ENCODE results near the gene ACAD8.

ACAD8 gene

GRCh38 chr11:134253188-134253993, at the start of gene ACAD8, which contains the start of gene THYN1:
ACAD8 (plus strand) TSS chr11:134253568; CDS start chr11:134253601, 33 bp downstream.
THYN1 (minus strand) TSS chr11:134253352; CDS start chr11:134252882, 470 bp downstream.
- DNase-seq: peak; percentile 94 to 95

DNA sequence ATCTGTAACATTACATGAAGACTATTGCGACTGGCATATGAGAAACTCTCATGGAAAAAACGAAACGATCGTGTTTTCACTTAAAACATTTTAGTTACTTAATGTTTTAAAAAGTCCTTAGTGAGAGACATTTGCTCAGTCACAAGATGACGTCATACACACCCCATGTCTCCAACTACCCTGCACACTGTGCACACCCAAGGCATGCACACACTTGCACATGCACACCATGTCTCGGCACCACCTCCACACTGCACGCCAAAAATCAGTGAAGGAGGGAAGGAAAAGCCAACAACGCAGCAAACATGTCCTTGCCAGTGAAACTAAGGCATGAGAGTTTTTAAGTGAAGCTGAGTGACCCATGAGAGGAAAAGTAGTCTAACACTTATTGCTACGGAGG, 47.6 kb upstream of the ACAD8 start:
- no peak for DNase-seq

- no peak for DNase-seq
These were observed 47.2 kb upstream of the ACAD8 start for GRCh38 chr11:134206185-134206584.

GRCh38 chr11:134207538-134208239, 45.7 kb upstream of the ACAD8 start:
- DNase-seq: peak; percentile 5 to 33

DNA sequence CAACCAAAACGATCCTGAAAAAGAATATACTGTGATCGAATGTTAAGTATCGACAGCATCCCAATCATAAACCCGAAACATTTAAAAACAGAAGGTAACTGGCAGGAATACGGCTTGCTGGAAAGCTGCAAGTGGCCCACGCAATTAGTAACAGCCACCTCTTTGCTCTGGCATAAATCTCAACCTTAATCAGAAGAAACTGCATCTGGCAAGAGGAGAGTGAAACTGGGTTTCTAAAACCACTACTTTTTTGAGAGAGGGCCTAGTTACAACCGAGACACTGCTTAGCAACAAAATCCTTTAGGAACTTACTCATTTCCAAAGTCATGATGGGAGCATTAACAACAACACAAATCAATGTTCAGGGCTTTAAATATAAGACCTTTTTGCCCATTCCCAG, 37.5 kb upstream of the ACAD8 start:
- DNase-seq: no peak

GRCh38 chr11:134216816-134217215, 36.6 kb upstream of the ACAD8 start:
- no peak for DNase-seq

- DNase-seq: peak; percentile 30 to 71
These were observed 30.2 kb upstream of the ACAD8 start for GRCh38 chr11:134223121-134223520.

DNA sequence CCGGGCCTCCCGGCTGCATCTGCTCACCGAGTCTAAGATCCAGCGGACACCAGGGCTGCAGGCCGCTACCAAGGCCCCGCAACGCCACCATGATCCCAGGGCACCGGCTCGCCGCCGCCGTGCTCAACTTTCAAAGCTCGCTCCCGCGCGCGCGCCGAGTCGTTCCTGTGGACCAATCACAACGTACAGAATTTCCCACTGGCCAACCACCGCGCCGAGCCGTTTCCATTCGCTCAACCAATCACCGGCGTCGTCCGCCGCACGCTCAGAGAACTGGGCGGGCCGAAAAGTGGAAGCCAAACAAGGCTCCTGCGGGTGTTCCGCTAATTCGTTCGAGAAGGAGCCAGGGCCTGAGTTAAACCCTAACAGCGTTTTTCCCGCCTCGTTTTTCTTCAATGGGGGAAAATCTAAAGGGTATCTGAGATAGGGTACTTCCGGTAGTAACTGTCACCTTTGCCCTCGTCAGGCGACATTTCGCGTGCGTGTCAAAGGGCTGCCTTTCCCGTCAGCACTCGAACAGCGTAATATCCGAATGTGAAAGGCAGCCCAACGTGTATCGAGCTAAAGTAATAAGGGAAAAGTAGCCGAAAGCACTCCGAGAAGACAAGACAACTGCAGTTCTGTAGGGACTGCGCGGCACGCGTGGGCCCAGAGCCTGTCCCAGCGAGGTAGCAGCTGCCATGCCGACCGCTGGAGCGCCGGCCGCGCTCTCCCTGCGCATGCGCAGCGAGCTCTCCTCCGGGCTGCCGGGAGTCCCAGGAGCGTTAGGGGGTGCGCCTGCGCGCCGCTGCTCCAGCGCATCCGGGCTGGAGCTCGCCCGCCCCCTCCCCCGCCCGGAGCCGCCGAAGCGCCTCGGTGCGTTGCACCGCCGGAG, 29.3 kb upstream of the ACAD8 start, which contains the start of the genes NCAPD3 and VPS26B:
Gene NCAPD3 (minus strand): TSS at position 132 of the 874 bp plus-strand sequence. CDS start 41 bp downstream, at position 91.
Gene VPS26B (plus strand): TSS at position 836 of the 874 bp plus-strand sequence. CDS start 452 bp downstream, outside the sequence.
- peak; percentile 95 to 98 for DNase-seq

DNA sequence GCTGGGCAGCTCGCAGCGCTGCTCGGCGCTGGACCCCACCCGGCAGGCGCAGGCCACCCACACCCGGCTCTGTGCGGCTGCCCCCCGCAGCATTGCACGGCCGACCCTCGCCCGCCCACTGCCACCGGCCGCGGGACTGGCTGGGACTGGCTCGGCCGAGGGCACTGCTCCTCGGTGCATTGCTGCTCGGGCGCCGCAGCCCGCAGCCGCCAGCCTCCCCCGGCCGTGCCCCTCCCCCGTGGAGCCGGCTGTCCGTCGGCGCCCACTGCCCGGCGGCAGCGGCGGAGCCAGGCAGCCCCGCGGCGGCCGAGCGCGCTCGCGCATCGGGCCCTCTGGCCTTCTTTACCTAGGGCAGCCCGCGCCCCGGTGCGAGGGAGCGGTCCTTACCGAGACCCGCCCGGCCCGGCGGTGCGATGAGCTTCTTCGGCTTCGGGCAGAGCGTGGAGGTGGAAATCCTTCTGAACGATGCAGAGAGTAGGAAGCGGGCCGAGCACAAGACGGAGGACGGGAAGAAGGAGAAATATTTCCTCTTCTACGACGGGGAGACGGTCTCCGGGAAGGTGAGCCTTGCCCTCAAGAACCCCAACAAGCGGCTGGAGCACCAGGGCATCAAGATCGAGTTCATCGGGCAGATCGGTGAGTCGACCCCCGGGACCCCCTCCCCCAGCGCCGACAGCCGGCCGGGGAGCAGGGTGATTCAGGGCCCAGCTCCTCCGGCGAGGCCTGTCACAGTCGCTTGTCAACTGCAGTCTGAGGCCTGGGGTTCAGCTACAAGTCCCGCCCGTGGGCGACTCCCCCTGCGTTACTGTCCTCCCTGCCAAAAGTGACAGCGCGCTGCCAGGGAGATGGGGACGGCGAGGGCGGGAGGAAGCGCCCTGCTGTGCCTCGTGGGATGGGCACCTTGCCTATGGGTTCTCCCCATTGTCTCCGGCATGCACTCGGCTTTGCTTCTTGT, 28.4 kb upstream of the ACAD8 start:
- DNase-seq: peak; percentile 49 to 55

GRCh38 chr11:134226806-134227325, 26.5 kb upstream of the ACAD8 start:
- no peak for DNase-seq

GRCh38 chr11:134228625-134229024, 24.7 kb upstream of the ACAD8 start:
- no peak for DNase-seq

DNA sequence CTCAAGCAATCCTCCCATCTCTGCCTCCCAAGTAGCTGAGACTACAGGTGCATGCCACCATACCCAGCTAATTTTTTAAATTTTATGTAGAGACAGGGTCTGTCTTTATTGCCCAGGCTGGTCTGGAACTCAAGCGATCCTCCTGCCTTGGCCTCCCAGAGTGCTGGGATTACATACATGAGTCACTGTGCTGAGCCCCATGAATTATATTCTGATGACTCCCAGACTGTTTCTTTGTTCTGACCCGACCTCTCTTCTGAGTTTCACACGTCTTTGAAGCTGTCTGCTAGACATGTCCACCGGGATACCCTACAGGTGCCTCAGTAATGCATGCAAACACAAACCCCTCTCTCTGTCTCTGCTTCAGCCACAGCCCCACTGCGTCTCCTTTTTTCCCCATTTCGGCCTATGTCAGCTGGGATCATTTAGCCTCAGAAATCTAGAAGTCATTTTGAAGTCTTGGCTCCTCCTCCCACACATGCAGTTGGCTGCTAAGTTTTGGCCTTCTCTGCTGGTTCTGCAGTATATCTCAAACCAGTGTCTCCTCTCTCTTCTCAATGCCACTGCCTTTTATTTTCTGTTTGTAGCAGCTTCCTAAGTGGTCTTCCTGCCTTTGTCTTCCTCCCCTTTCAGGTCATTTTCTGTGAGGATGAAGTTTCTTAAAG, 24.1 kb upstream of the ACAD8 start:
- no peak for DNase-seq

GRCh38 chr11:134230339-134230738, 23.0 kb upstream of the ACAD8 start:
- no peak for DNase-seq

GRCh38 chr11:134231958-134232659, 21.3 kb upstream of the ACAD8 start:
- DNase-seq: peak; percentile 12 to 29

GRCh38 chr11:134233729-134234179, 19.6 kb upstream of the ACAD8 start:
- DNase-seq: no peak

DNA sequence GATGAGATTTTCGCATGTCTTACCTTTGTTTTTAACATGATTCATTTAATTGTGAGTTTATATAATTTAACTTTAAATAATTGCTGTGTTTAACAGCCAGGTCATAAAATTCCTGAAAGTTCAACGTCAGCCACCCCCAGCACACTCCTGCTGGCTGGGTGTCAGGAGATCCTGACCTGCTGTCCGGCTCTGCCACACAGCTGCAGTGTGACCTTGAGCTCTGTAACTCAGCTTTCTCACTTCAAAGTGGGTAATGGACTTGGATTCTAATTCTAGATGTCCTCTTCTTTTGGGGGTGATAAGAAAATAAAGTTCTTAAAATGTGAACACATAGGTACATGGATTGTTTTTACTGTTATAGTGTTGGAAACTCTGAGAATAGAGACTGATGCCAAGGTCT, 18.0 kb upstream of the ACAD8 start:
- DNase-seq: no peak

DNA sequence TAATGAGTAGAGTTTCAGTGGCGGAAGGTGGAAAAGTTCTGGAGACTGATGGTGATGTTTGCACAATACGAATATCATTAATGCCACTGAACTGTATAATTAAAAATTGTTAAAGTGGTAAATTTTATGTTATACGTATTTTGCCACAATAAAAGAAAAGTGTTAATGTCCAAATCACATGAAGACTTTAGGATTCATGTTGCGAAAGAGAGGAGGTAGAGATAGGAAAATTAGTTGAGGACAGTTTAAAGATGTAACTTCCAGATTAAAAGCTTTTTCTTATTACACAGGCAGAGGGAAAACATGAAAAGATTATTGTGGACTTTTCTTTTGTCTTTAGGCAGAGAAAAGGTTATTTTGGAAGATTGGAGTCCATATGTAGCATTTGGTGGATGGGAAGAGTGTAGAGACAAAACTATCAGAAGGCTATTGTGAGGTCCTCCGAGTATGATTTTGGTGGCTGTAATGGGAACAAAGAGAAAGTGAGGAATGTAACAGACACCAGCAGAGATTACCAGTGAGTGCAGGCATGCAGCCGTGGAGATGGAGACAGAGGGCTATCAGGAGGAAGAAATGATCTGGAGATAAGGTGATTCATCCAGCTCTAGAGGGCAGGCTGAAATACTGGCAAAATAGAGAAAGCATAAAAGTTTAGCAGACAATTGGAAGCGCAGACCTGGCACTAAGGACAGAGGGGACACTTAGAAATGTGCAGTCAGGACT, 16.4 kb upstream of the ACAD8 start:
- DNase-seq: no peak

GRCh38 chr11:134237557-134237922, 15.8 kb upstream of the ACAD8 start:
- DNase-seq: no peak

- no peak for DNase-seq
These were observed 14.4 kb upstream of the ACAD8 start for GRCh38 chr11:134238956-134239355.

Data from inflammatory macrophage treated with lipopolysaccharide for 1 hour (primary cell).